Mononuclear cell (primary cell): Measurements from ENCODE around the gene USP50. TPM values are rescaled to one million over a fixed set of nuclear protein-coding genes. Genes with fewer than 3 reads are reported as not detected.

Experiments used
- H3K27me3 ChIP-seq: 2 replicates; pipeline ENCODE4 v1.6.0; 2011; ENCODE audit warnings: low read length, control low read depth; ENCODE audit not compliant: insufficient read depth
- H3K4me1 ChIP-seq: 2 replicates; pipeline ENCODE4 v1.5.1; 2011; ENCODE audit warnings: mild to moderate bottlenecking, low read length, control low read depth; ENCODE audit not compliant: insufficient read depth
- H3K4me3 ChIP-seq: 2 replicates; pipeline ENCODE4 v1.5.1; 2011; ENCODE audit warnings: mild to moderate bottlenecking, low read length, moderate library complexity
- H3K9me3 ChIP-seq: 2 replicates; pipeline ENCODE4 v1.5.1; 2011; ENCODE audit warnings: low read depth, mild to moderate bottlenecking, control low read depth, low read length
- total RNA-seq: library from RNA; depleted of rRNA; stranded (reverse); fragments of >200 nt; gene quantifications from one replicate; pipeline ENCODE4 v1.2.3, GENCODE V29; 2012

USP50 gene
- total RNA-seq, 1 donor = 0.73 TPM

DNA sequence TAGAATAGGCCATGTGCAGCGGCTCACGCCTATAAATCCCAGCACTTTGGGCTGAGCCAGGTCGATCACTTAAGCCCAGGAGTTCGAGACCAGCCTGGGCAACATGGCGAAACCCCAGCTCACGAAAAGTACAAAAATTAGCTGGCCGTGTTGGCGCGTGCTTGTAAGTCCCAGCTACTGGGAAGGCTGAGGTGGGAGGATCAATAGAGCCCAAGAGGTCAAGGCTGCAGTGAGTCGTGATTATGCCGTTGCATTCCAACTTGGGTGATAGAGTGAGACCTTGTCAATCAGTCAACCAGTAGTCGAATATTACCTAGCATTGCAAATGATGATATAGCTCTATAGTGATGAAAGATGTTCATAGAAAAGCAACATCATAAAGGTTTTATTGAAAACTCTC lies 70.3 kb downstream of the USP50 start:
- no peaks in the 10 kb centered on the region for H3K27me3 ChIP-seq

DNA sequence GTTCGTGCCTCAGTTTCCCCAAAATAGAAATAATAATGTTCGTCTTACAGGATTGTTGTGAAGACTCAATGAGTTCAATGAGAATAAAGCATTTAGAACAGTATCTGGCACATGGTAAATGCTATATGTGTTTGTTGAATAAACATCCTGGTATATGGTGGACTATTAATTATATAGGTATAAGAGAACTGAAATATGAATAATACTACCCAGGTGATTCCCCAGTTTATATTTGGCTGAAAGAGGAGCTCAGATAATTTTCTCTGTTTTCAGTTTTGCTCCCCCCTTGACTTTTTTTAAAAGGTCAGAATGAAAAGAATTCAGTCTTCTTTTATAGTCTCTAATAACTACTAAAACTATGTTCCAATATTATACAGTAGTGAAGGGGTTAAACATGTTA lies 75.4 kb downstream of the USP50 start:
- H3K9me3 ChIP-seq = no peaks in the 10 kb centered on the region
- H3K27me3 ChIP-seq = no peaks in the 10 kb centered on the region
- no peaks in the 10 kb centered on the region for H3K4me1 ChIP-seq
- H3K4me3 ChIP-seq = no peak overlapping the region

More for the DNA sequence above, 70.3 kb downstream of the USP50 start:
- Histone ChIP-seq H3K9me3 (no peaks in the 10 kb centered on the region), H3K4me1 (no peaks in the 10 kb centered on the region), H3K4me3 (no peak overlapping the region)

DNA sequence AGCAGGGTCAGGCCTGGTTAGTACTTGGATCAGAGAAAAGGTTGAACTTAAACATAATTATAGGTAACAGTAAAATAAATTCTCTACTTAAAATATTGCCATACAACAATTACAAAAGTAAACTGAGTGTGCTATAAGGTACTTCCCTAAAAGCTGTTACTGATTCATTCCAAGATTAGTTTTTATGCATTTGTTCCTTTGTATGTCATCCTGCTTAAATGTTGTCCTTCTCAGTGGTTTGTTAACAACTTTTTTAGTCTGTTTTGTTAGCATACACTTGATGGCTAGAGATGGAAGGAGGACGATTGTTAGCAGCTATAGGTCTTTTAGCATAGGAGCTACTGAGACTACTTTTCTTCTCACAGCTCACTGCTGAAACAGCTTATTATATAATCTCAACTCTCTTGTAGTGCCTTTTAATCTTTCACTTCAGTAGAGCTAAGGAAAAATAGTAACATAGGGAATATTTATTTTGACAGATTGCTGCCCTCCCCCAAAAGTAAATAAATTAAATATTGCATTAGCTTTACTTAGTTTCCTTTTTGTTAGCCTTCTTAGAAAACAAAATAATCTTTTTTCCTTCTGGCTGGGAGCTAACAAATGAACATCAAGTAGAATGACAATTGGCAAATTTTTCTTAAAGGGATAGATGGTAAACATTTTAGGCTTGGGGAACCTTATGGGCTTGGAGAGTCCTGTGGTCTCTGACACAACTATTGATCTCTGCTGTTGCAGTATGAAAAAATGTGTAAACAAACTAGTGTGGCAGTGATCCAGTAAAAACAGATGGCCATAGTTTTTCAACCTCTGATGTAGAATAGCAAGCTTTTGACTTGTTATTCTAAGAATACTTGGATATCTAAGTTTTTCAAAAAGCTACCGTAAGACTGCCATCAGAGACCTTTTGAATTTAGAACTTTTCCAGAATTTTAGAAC lies 82.8 kb downstream of the USP50 start:
- Histone ChIP-seq H3K9me3 (no peaks in the 10 kb centered on the region), H3K4me3 (no peak overlapping the region), H3K27me3 (no peaks in the 10 kb centered on the region), H3K4me1 (no peaks in the 10 kb centered on the region)

DNA sequence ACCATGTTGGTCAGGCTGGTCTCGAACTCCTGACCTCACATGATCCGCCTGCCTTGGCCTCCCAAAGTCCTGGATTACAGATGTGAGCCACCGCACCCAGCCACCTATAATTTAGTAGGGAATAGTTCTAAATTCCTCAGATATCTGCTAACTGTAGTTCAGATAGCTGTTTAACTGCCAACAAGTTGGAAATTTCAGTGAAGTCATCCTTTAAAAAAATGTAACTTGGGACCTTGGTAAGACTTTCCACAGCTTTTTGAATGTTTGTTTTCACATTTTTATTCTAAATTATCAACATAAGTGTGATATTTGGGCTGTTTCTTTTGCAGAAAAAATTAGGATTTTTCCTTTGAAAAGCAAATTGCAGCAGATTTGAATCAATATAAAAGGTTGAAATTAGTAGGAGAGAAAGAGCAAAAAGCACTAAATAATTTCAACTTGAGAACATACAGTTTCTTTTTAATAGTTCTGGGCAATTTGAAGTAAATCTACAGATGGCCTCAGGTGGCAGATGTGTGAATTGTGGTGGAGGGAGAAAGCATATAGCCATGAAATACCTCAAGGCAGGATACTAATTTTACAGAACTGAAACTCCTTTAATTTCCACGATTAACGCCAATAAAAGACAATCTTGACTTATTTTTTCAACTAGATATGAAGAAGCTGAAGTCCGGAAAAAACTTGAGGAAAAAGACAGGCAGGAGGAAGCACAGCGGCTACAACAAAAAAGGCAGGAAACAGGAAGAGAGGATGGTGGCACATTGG lies 87.9 kb downstream of the USP50 start:
- Histone ChIP-seq H3K9me3 (no peaks in the 10 kb centered on the region), H3K27me3 (no peaks in the 10 kb centered on the region), H3K4me3 (no peak overlapping the region), H3K4me1 (no peaks in the 10 kb centered on the region)

DNA sequence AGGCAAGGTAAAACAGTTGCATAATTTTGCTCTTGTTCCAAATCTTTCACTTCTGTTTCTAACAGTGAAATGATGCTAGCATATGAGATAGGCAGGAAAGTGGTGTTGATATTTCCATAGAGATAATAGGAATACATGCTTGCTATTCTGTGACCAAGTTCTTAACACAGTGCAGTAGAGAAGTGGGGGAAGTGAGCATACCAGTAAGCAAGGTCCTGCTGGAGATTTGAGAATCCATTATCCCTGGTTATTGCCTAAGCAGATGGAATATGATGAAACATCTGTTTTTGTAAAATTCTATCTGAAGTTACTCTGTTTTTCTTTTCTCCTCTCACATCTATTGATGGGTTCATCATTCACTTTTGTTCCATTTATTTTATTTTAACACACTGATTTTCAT lies 93.5 kb downstream of the USP50 start:
- H3K4me3 ChIP-seq = no peak overlapping the region

More for the DNA sequence above, 93.5 kb downstream of the USP50 start:
- H3K27me3 ChIP-seq = no peaks in the 10 kb centered on the region
- H3K9me3 ChIP-seq = no peaks in the 10 kb centered on the region
- peaks cover under 1% of the 10 kb centered on the region for H3K4me1 ChIP-seq

Other genes with a start within 250 kb of the USP50 start
- gene GABPB1, start 191.5 kb downstream of the USP50 start, total RNA-seq = 82.1 TPM
- 73.7 TPM for gene USP8, start 122.3 kb downstream of the USP50 start, total RNA-seq
- gene TRPM7, start 140.1 kb upstream of the USP50 start, total RNA-seq = 81.0 TPM
- gene SPPL2A, start 219.0 kb upstream of the USP50 start, total RNA-seq = 106 TPM